Fibroblast of peridontal ligament (primary cell): Measurements from ENCODE around the gene DLX3.

ENCODE experiments used
- DNase-seq: peaks from one replicate; pipeline ENCODE4 v3.0.0-alpha.2; 2010; ENCODE audit errors: extremely low read depth

The DLX3 gene

GRCh38 chr17:49992191-49992932 is 2.7 kb downstream of the DLX3 start:
- no peak for DNase-seq

GRCh38 chr17:49991409-49991808 is 3.6 kb downstream of the DLX3 start:
- DNase-seq = no peak

DNA sequence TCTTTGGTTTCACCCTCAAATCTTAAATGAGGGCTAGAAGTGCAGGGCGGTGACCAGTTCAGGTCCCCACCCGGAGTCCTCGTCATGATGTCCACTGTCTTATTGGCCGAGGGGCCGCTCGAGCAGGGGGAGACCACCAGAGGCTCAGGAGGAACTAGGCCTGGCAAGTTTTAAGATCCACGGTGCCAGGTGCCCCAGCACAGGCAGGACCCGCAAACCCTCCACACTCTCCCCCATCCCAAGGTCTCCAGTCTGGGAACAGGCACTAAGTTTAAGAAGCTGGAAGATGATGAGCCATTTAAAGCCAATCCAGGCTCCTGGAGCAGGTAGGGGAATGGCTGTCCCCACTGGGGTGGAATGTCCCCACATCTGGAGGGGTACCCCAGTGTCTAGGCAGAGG is 4.1 kb downstream of the DLX3 start:
- no peak for DNase-seq

- DNase-seq = no peak
Observed at GRCh38 chr17:49990331-49990730, 4.7 kb downstream of the DLX3 start.

GRCh38 chr17:49989518-49989880 is 5.5 kb downstream of the DLX3 start:
- DNase-seq = no peak

- DNase-seq = peak; percentile 36
Observed at GRCh38 chr17:49987681-49988441, 7.2 kb downstream of the DLX3 start.

DNA sequence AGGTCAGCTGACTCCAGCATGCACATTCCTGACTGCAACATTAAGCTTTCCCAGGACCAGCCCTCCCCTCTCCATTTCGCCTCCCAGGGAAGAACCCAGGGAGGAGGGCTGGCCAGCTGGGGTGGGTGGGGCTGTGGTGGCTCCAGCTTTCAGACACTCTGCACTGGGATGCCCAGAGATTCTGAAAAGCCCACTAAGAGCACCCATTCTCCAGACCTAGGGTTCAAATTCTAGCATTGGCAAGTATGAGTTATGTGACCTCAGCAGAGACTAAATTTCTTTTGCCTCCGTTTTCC is 7.8 kb downstream of the DLX3 start:
- no peak for DNase-seq

DNA sequence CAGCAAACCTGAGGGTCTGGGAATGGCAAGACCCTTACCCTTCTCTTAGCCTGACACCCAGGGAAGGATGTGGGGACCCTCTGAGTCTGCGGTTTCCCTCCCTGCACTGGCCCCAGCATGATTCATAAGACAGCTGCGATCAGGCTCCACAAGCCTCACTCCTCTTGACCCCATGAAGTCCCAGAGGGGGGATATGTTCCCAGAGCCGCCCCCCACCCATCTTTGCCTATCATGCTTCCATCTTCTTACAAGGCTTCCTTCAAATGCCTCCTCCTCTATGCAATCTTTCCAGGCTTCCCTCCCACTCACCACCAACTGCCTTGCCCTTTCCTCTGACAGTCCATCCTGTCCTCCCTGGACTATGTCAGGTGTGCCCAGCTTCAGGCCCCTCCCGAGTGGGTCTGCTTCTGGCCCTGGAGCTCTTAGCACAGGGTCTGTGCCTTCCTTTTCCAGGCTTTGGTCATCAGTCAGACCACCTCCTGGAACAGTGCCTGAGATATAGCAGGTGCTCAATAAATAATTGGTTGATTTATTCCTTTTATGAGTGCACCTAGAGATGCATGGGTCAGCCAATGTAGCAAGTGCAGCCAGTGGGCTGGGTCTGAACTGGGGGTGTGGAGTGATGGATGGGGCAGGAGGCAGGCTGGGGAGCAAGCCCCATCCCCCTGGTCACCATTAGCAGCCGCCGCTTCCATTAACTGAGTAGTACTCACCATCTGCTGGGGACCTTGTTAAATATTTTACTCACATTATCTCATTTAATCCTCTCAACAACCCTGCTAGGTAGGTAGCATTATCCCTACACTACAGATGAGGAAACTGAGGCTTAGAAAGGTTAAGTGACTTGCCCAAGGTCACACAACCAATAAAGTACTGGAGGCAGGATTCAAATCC is 8.4 kb downstream of the DLX3 start:
- DNase-seq = no peak

DNA sequence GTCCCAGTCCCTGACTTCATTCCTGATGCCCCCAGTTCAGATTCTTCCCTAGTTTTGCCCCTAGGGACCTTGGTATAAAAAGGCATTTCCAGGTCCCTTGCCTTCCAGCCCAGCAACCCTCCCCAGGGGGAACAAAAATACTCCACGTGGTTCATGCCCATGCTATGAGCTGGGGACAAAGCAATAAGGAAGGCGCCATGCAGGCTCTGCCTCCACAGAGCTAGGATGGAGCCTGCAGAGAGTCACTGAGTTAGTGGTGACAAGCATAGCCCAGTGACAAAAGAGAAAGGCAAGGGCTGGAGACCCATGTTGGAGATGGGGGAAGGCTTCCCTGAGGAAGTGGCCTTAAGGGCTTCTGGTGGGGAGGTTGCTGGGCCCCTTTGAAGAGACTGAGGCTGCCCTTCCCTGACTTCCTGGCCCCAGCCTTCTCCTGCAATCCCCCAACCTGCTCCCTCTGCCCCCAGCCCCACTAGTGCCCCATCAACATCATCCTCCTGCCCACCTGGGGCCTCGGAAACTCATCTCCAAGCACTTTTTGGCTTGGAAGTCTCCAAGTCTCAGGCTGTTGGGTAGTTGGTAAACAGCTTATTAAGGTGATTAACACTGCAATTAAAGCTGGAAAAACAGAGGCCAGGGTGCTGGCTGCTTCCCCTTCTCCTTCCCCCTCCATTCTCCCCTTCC is 9.6 kb downstream of the DLX3 start:
- no peak for DNase-seq

GRCh38 chr17:49984776-49985175 is 10.2 kb downstream of the DLX3 start:
- DNase-seq = no peak

DNA sequence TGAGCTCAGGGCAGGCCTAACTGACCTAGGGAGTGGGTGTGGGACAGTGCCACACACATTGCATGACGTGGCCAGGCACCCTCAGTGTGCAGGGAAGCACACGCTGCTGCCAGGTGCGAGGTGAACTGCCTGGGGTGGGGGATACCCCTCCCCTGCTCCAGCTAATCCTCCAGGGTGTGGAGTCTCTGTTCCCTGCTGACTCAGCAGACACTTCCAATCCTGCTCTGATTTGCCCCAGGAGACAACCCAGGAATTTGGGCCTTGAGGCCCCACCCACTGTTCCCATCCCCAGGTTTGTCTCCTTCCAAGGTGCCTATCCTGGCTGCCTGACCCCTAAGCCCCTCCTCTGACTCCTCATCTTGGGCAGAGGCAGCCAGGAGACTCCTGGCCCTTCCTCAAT is 10.7 kb downstream of the DLX3 start:
- DNase-seq = no peak

- no peak for DNase-seq
Observed at GRCh38 chr17:49980703-49981197, 14.3 kb downstream of the DLX3 start.

GRCh38 chr17:49979748-49980479 is 15.1 kb downstream of the DLX3 start:
- no peak for DNase-seq

DNA sequence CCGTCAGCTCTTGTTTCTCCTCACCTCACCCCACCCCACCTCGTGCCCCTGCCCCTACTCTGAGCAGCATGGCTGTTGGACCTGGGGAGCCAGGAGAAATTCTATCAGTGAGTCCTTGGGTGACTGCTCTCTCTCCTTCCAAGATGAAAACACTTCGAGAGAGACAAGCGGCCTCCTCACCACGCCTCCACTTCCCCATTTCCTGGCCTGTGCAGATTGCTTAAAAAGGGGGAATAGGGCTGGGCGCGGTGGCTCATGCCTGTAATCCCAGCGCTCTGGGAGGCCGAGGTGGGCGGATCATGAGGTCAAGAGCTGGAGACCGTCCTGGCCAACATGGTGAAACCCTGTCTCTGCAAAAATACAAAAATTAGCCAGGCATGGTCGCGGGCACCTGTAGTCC is 16.5 kb downstream of the DLX3 start:
- no peak for DNase-seq

GRCh38 chr17:49977463-49978389 is 17.3 kb downstream of the DLX3 start:
- DNase-seq = no peak

- no peak for DNase-seq
Observed at GRCh38 chr17:49976828-49977202, 18.2 kb downstream of the DLX3 start.

DNA sequence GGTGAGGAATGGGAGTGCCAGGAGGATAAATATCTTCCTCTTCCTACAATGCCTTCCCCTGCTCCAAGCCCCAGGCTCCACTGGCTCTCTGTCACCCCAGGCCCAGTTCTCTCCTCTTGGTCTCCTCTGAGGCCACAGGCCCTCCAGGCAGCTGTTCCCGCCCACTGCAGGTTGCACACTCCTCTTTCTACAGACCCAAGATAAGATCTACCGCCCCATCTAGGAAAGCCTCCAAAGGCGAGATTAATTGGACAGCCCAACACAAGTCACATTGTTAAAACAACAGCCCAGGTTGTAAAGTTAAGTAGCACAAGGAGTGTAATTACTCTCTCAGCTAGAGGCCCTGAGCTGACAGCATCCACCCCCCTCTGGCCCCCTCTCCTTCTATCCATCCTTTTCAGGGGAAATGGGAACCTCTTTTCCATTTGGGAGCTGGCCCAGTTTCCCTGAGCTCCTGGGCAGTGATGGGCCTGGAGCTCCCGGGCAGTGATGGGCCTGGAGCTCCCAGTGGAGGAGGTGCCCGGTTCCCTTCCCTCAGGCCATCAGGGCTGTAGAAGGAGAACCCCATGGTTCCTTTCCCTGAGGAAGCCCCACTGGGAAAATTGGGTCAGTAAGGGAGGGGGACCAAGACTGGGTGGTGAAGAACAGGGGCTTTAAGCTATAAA is 18.7 kb downstream of the DLX3 start:
- DNase-seq = no peak

DNA sequence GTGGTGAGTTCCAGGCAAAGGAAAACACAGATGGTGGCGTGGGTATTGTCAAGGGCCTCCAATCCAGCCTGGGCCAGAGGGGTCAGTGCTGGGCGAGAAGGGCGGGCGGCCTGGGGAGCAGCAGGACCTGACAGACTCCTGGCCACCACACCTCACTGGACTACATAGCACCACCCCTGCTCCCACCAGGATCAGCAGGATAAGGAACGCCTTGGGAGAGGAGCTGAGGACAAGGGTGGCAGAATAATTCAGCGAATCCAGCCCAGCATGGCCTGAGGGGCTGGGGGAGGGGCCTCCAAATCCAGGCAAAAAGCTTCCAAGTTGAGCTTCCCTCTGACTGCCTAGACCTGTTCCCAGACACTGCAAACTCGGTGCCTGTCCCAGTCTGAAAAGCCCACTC is 19.5 kb downstream of the DLX3 start:
- DNase-seq = no peak

DNA sequence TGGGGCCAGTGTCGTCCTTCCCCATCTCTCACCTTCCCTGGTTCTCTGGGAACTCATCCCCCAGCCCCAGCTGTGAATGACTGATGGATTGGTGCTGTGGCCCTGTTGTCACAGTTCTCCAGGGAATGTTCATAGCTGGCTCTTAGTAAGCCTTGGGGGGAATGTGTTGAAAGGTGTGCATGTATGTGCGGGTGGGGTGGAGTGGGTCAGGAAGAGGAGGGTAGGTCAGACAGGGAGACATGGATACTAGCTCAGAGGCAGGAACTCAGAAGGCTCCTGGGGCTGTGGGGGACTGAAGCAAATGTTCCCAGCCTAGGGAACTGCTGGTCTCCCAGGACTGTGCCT is 21.8 kb downstream of the DLX3 start:
- DNase-seq = no peak
